CD14-positive monocyte (primary cell): ENCODE measurements around the gene PFAS. TPM values are rescaled to one million over a fixed set of nuclear protein-coding genes. Genes with fewer than 3 reads are reported as not detected.
"Not testable (repeated sequence)": the region's sequence is repeated elsewhere in the genome, so short reads cannot be mapped to it uniquely, and the experiment has no call there.

Experiments used
- DNase-seq, 3 donors: peaks; one replicate each; pipeline ENCODE4 v3.0.0-alpha.2; 2011 to 2022
- H2AFZ ChIP-seq: 2 replicates; pipeline ENCODE4 v1.6.0; 2012; ENCODE audit warnings: mild to moderate bottlenecking, low read depth, low read length, inconsistent platforms; ENCODE audit not compliant: insufficient read depth, poor library complexity, severe bottlenecking
- H3K27ac ChIP-seq, 2 donors: 1 replicate in 1 of 2; 2 replicates in 1 of 2; pipeline ENCODE4 v1.5.1; 2012 to 2013; ENCODE audit warnings: low read length in 2 of 2, control low read depth in 1 of 2, inconsistent platforms in 1 of 2, low read depth in 1 of 2, mild to moderate bottlenecking in 1 of 2
- H3K27me3 ChIP-seq, 2 donors: one replicate each; pipeline versions ENCODE4 v1.6.0 to v1.6.1; 2011 to 2013; ENCODE audit warnings: low read length in 2 of 2; ENCODE audit not compliant: control insufficient read depth in 2 of 2, insufficient read depth in 2 of 2
- H3K36me3 ChIP-seq, 2 donors: replicated peaks in 1 of 2; 1 replicate in 1 of 2; 2 replicates in 1 of 2; pipeline versions ENCODE4 v1.5.1 to v1.6.1; 2012 to 2013; ENCODE audit warnings: low read length in 2 of 2, control low read depth in 1 of 2, inconsistent platforms in 1 of 2, mild to moderate bottlenecking in 1 of 2; ENCODE audit not compliant: insufficient read depth in 2 of 2, control insufficient read depth in 1 of 2
- H3K4me1 ChIP-seq, 2 donors: 1 replicate in 1 of 2; 2 replicates in 1 of 2; pipeline versions ENCODE4 v1.5.1 to v1.6.1; 2012 to 2013; ENCODE audit warnings: low read length in 2 of 2, control low read depth in 1 of 2, inconsistent platforms in 1 of 2, mild to moderate bottlenecking in 1 of 2, moderate library complexity in 1 of 2; ENCODE audit not compliant: insufficient read depth in 2 of 2, control insufficient read depth in 1 of 2
- H3K4me2 ChIP-seq: replicated peaks from 2 replicates; pipeline ENCODE3; 2012; ENCODE audit warnings: low read length, moderate library complexity, mild to moderate bottlenecking; ENCODE audit not compliant: poor library complexity, severe bottlenecking; ENCODE audit errors: extremely low read depth
- H3K4me3 ChIP-seq, 3 experiments: fragments of 200-600 bp in 1 of 3; sonication (generic) in 1 of 3; replicated peaks in 1 of 3; 1 replicate in 2 of 3; 2 replicates in 1 of 3; pipeline ENCODE4 v1.5.1; 2011 to 2013; ENCODE audit warnings: low read length in 3 of 3, mild to moderate bottlenecking in 3 of 3, control low read depth in 2 of 3, low read depth in 2 of 3, inconsistent platforms in 1 of 3, moderate library complexity in 1 of 3
- H3K79me2 ChIP-seq: 2 replicates; pipeline ENCODE4 v1.6.0; 2012; ENCODE audit warnings: mild to moderate bottlenecking, control low read depth, inconsistent platforms, low read length, moderate library complexity; ENCODE audit not compliant: insufficient read depth
- H3K9ac ChIP-seq: 2 replicates; pipeline ENCODE4 v1.6.0; 2017; ENCODE audit warnings: low read length, mild to moderate bottlenecking; ENCODE audit not compliant: insufficient read depth, poor library complexity, severe bottlenecking
- H3K9me3 ChIP-seq, 2 donors: replicated peaks in 1 of 2; 1 replicate in 1 of 2; 2 replicates in 1 of 2; pipeline versions ENCODE4 v1.5.1 to v1.6.1; 2012 to 2013; ENCODE audit warnings: low read length in 2 of 2, control low read depth in 1 of 2; ENCODE audit not compliant: control insufficient read depth in 1 of 2, insufficient read depth in 1 of 2
- H4K20me1 ChIP-seq: 2 replicates; pipeline ENCODE4 v1.6.0; 2012; ENCODE audit warnings: mild to moderate bottlenecking, low read length, control low read depth, moderate library complexity; ENCODE audit not compliant: insufficient read depth
- H3K27ac Mint-ChIP-seq, 7 donors: one replicate each; pipeline ENCODE4 v1.8.0; 2020; ENCODE audit warnings: mild to moderate bottlenecking in 7 of 7, mixed read lengths in 7 of 7, moderate library complexity in 6 of 7, inconsistent platforms in 2 of 7
- H3K27me3 Mint-ChIP-seq, 3 donors: one replicate each; pipeline ENCODE4 v1.8.0; 2021 to 2022; ENCODE audit warnings: low read depth in 3 of 3, mild to moderate bottlenecking in 3 of 3, mixed read lengths in 3 of 3, moderate library complexity in 3 of 3, inconsistent platforms in 1 of 3
- H3K36me3 Mint-ChIP-seq, 2 donors: one replicate each; pipeline ENCODE4 v1.8.0; 2020; ENCODE audit warnings: mixed read lengths in 2 of 2, inconsistent platforms in 1 of 2, mild to moderate bottlenecking in 1 of 2
- H3K4me1 Mint-ChIP-seq: one replicate; pipeline ENCODE4 v1.8.0; 2020; ENCODE audit warnings: mild to moderate bottlenecking, mixed read lengths
- H3K4me3 Mint-ChIP-seq, 2 donors: one replicate each; pipeline ENCODE4 v1.8.0; 2020; ENCODE audit warnings: mild to moderate bottlenecking in 2 of 2, mixed read lengths in 2 of 2, moderate library complexity in 1 of 2
- H3K9me3 Mint-ChIP-seq, 7 donors: one replicate each; pipeline ENCODE4 v1.8.0; 2020 to 2022; ENCODE audit warnings: mixed read lengths in 7 of 7, mild to moderate bottlenecking in 6 of 7, moderate library complexity in 6 of 7, inconsistent platforms in 2 of 7
- CTCF ChIP-seq: fragments of 200-600 bp; IDR thresholded peaks from one replicate; pipeline ENCODE4 v1.8.0; 2022; ENCODE audit warnings: antibody characterized with exemption, mild to moderate bottlenecking
- WGBS: methylation state at CpG from one replicate; pipeline ENCODE4 v1.1.5; 2013; ENCODE audit warnings: missing lambda C conversion rate; ENCODE audit not compliant: insufficient coverage; 5-methylcytosine and 5-hydroxymethylcytosine counted together
- intact Hi-C, 2 donors: fragments of 100-400 bp; cut with micrococcal nuclease; formaldehyde crosslinking; loops; one replicate each; pipeline versions ENCODE4 v1.15.0 to v1.15.1; 2023
- polyA plus RNA-seq, 3 donors: library from polyadenylated mRNA; depleted of rRNA in 1 of 3; unstranded in 2 of 3; stranded (reverse) in 1 of 3; fragments of 300-500 nt in 2 of 3; fragments of >200 nt in 1 of 3; fragmentation: Illumina TruSeq in 2 of 3; gene quantifications; 1 replicate in 2 of 3; 2 replicates in 1 of 3; pipeline ENCODE4 v1.2.3, GENCODE V29; 2012 to 2021

The PFAS gene
- polyA plus RNA-seq, 3 donors = 4.1 to 12.8 (median 4.4) TPM

GRCh38 chr17:8210761-8211458 lies 38.2 kb upstream of the PFAS start:
- Mint-ChIP-seq H3K36me3 (peaks cover 16 to 29% of the 10 kb centered on the region in 2 donors), H3K9me3 (no peaks in the 10 kb centered on the region), H3K4me3 (peak overlapping the region; percentile 92 to 95), H3K27me3 (peaks cover 0 to 1% (median 0%) of the 10 kb centered on the region in 3 donors), H3K4me1 (peaks cover 35% of the 10 kb centered on the region), H3K27ac (peak overlapping the region; percentile 90 to 96 (median 94))
- no peaks in the 10 kb centered on the region for H3K36me3 ChIP-seq
- no peaks in the 10 kb centered on the region for H4K20me1 ChIP-seq
- peaks cover 44% of the 10 kb centered on the region for H3K79me2 ChIP-seq
- peak overlapping the region; percentile 69 to 80 for H3K27ac ChIP-seq
- H3K9ac ChIP-seq = peak overlapping the region; percentile 67
- peaks cover 28 to 40% of the 10 kb centered on the region in 2 donors for H3K4me1 ChIP-seq
- TF ChIP-seq CTCF = no peak
- DNase-seq = no peak
- H2AFZ ChIP-seq = peak overlapping the region; percentile 84
- no peaks in the 10 kb centered on the region for H3K9me3 ChIP-seq
- intact Hi-C loops = loop anchor here (5.0 kb wide), 1 partner anchor 36 kb away; the partner anchor contains the start of genes CTC1 (in 2 of the 2) and PFAS (in 2 of the 2)
- no peaks in the 10 kb centered on the region for H3K27me3 ChIP-seq
- WGBS = 0% methylated on average over 9 of the region's 22 CpGs
- peak overlapping the region; percentile 66 to 86 (median 84) for H3K4me3 ChIP-seq
- H3K4me2 ChIP-seq = peak overlapping the region; percentile 98

GRCh38 chr17:8212312-8213180 lies 36.5 kb upstream of the PFAS start:
- H3K4me1 ChIP-seq = peaks cover 28 to 40% of the 10 kb centered on the region in 2 donors
- no peak overlapping the region for H3K9ac ChIP-seq
- no peaks in the 10 kb centered on the region for H3K36me3 ChIP-seq
- no peaks in the 10 kb centered on the region for H3K9me3 Mint-ChIP-seq
- H3K4me1 Mint-ChIP-seq = peaks cover 35% of the 10 kb centered on the region
- no peak for TF ChIP-seq CTCF
- no peaks in the 10 kb centered on the region for H3K27me3 ChIP-seq
- H3K36me3 Mint-ChIP-seq = peaks cover 9 to 13% of the 10 kb centered on the region in 2 donors
- no peak overlapping the region for H3K4me3 ChIP-seq
- H3K27ac ChIP-seq = no peak overlapping the region
- H3K4me2 ChIP-seq = no peak overlapping the region
- intact Hi-C loops = loop anchor here (5.0 kb wide), 1 partner anchor 35 kb away; the partner anchor contains the start of genes CTC1 (in 2 of the 2) and PFAS (in 2 of the 2)
- no peak overlapping the region for H3K4me3 Mint-ChIP-seq
- H3K79me2 ChIP-seq = peaks cover 29% of the 10 kb centered on the region
- H3K9me3 ChIP-seq = no peaks in the 10 kb centered on the region
- peak overlapping the region in 1 of 7 donors; percentile 49 for H3K27ac Mint-ChIP-seq
- WGBS = no CpG with 5 or more reads among the region's 14 CpGs
- H2AFZ ChIP-seq = no peak overlapping the region
- DNase-seq = peak in 1 of 3 donors; percentile 31
- peaks cover 0 to 3% (median 0%) of the 10 kb centered on the region in 3 donors for H3K27me3 Mint-ChIP-seq
- no peaks in the 10 kb centered on the region for H4K20me1 ChIP-seq

- H4K20me1 ChIP-seq, H3K27me3 Mint-ChIP-seq, H3K36me3 ChIP-seq, H3K27ac ChIP-seq, H3K9ac ChIP-seq, DNase-seq, H3K4me2 ChIP-seq, H2AFZ ChIP-seq, H3K4me3 ChIP-seq, H3K27me3 ChIP-seq, H3K4me3 Mint-ChIP-seq, H3K9me3 Mint-ChIP-seq, H3K9me3 ChIP-seq: not testable (repeated sequence)
- H3K36me3 Mint-ChIP-seq = peaks cover 13 to 16% of the 10 kb centered on the region in 2 donors
- H3K79me2 ChIP-seq = peaks cover 15% of the 10 kb centered on the region
- peaks cover 30% of the 10 kb centered on the region for H3K4me1 Mint-ChIP-seq
- WGBS = 100% methylated on average over 1 of the region's 15 CpGs
- peak overlapping the region in 2 of 7 donors; percentile 48 to 57 for H3K27ac Mint-ChIP-seq
- H3K4me1 ChIP-seq = peaks cover 25 to 34% of the 10 kb centered on the region in 2 donors
- intact Hi-C loops = loop anchor here (5.0 kb wide), 1 partner anchor 33 kb away; the partner anchor contains the start of genes CTC1 (in 2 of the 2) and PFAS (in 2 of the 2)
Observed at GRCh38 chr17:8214000-8214399, 35.1 kb upstream of the PFAS start.
